GM23248 (cell line): ENCODE results near the gene LRIG1. TPM values are rescaled to one million over a fixed set of nuclear protein-coding genes. Genes with fewer than 3 reads are reported as not detected.

Experiments
- DNase-seq: peaks from one replicate; pipeline ENCODE4 v3.0.0-alpha.2; 2015
- H2AFZ ChIP-seq: fragments of 200-600 bp; sonication (generic); 2 replicates; pipeline ENCODE4 v1.6.1; 2016; ENCODE audit warnings: antibody characterized with exemption
- H3F3A ChIP-seq: fragments of 200-600 bp; sonication (generic); 2 replicates; pipeline ENCODE4 v1.6.1; 2016; ENCODE audit warnings: mild to moderate bottlenecking, antibody characterized with exemption, mixed run types; ENCODE audit not compliant: insufficient read depth
- H3K27ac ChIP-seq: fragments of 200-600 bp; sonication (generic); 2 replicates; pipeline ENCODE4 v1.5.1; 2016; ENCODE audit warnings: mild to moderate bottlenecking
- H3K27me3 ChIP-seq: fragments of 200-600 bp; sonication (generic); replicated peaks from 2 replicates; pipeline ENCODE4 v1.6.1; 2016; ENCODE audit warnings: mild to moderate bottlenecking; ENCODE audit not compliant: insufficient read depth
- H3K36me3 ChIP-seq: fragments of 200-600 bp; sonication (generic); 2 replicates; pipeline ENCODE4 v1.6.1; 2016; ENCODE audit warnings: low read depth, mild to moderate bottlenecking
- H3K4me1 ChIP-seq: fragments of 200-600 bp; sonication (generic); 2 replicates; pipeline ENCODE4 v1.6.1; 2016; ENCODE audit warnings: mild to moderate bottlenecking; ENCODE audit not compliant: insufficient read depth
- H3K4me2 ChIP-seq: fragments of 200-600 bp; sonication (generic); one replicate; pipeline ENCODE4 v1.6.1; 2016; ENCODE audit warnings: mild to moderate bottlenecking; ENCODE audit not compliant: unreplicated experiment
- H3K4me3 ChIP-seq: fragments of 200-600 bp; sonication (generic); 2 replicates; pipeline ENCODE4 v1.5.1; 2016; ENCODE audit warnings: mild to moderate bottlenecking
- H3K79me2 ChIP-seq: fragments of 200-600 bp; sonication (generic); 2 replicates; pipeline ENCODE4 v1.6.1; 2016; ENCODE audit warnings: mild to moderate bottlenecking; ENCODE audit not compliant: insufficient read depth
- H3K9ac ChIP-seq: fragments of 200-600 bp; sonication (generic); 2 replicates; pipeline ENCODE4 v1.6.1; 2016; ENCODE audit warnings: mild to moderate bottlenecking
- H3K9me2 ChIP-seq: fragments of 200-600 bp; sonication (generic); 2 replicates; pipeline ENCODE4 v1.6.1; 2016; ENCODE audit warnings: mixed run types, mild to moderate bottlenecking, moderate library complexity; ENCODE audit not compliant: insufficient read depth
- H3K9me3 ChIP-seq: fragments of 200-600 bp; sonication (generic); one replicate; pipeline ENCODE4 v1.6.1; 2017; ENCODE audit warnings: low read depth
- H4K20me1 ChIP-seq: fragments of 200-600 bp; sonication (generic); 2 replicates; pipeline ENCODE4 v1.6.0; 2016; ENCODE audit not compliant: insufficient read depth
- EZH2 ChIP-seq: fragments of 200-600 bp; sonication (generic); IDR thresholded peaks from 2 replicates; pipeline ENCODE4 v1.6.1; 2018; ENCODE audit warnings: antibody characterized with exemption, mild to moderate bottlenecking; ENCODE audit not compliant: insufficient read depth, poor library complexity, severe bottlenecking
- EZH2phosphoT487 ChIP-seq: fragments of 200-600 bp; sonication (generic); IDR thresholded peaks from 2 replicates; pipeline ENCODE4 v1.6.1; 2018; ENCODE audit warnings: antibody characterized with exemption, moderate library complexity, mild to moderate bottlenecking, low read depth; ENCODE audit not compliant: insufficient read depth
- WGBS, 2 experiments: methylation state at CpG; one replicate each; pipeline ENCODE4 v1.1.6; 2015 to 2017; ENCODE audit warnings: low lambda C conversion rate in 2 of 2, low coverage in 1 of 2; ENCODE audit errors: missing lambda C conversion rate in 2 of 2; 5-methylcytosine and 5-hydroxymethylcytosine counted together
- in situ Hi-C: fragments of 300-500 bp; cut with MboI; formaldehyde crosslinking; loops from 2 replicates; pipeline ENCODE4 v1.15.0; 2020
- polyA plus RNA-seq: library from polyadenylated mRNA; unstranded; fragments of >200 nt; fragmentation: Nextera tagmentation; extraction: Ambion mirVana; gene quantifications from 2 replicates; pipeline ENCODE4 v1.2.1, GENCODE V29; 2016
- total RNA-seq: library from RNA; depleted of rRNA; stranded (reverse); fragments of >200 nt; shearing (Covaris generic); gene quantifications from 2 replicates; pipeline ENCODE4 v1.2.3, GENCODE V29; 2014

LRIG1 gene
- total and polyA plus RNA-seq, 2 experiments from 2014 or later = 3.1 to 6.5 TPM

- WGBS, 2 experiments = 50 to 54% methylated on average over 13 of the region's 13 CpGs
- in situ Hi-C loops = no loop called here
- TF ChIP-seq EZH2 (no peak), EZH2phosphoT487 (no peak)
These were observed 104.6 kb downstream of the LRIG1 start for GRCh38 chr3:66396161-66396760.

DNA sequence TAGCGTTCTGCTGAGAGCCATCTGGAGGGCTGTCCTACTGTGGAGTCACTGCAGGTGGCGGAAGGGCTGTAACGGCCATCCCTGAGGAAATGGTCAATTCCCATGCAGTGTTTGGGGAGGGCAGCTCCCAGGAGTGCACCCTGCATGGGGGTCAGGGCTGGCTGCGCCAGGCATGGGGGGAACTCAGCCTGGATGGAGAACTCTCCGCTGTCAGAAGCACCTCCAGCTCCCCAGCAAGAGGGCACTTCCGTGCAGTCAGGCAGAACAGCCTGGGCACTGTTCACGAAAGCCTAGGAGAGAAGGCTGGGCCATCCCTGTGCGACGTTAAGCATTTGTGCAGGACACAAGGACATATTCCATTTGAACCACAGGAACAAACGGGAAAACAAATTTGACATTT, 105.2 kb downstream of the LRIG1 start:
- Histone ChIP-seq H3K27ac (no peak overlapping the region), H3K4me1 (peaks cover 18% of the 10 kb centered on the region), H4K20me1 (no peaks in the 10 kb centered on the region), H2AFZ (no peak overlapping the region), H3K27me3 (no peaks in the 10 kb centered on the region), H3K4me3 (no peak overlapping the region), H3K4me2 (no peak overlapping the region), H3F3A (peaks cover 6% of the 10 kb centered on the region; the same call in 1 of the 2 replicates), H3K9ac (no peak overlapping the region), H3K9me3 (no peaks in the 10 kb centered on the region), H3K36me3 (no peaks in the 10 kb centered on the region), H3K79me2 (no peaks in the 10 kb centered on the region), H3K9me2 (no peaks in the 10 kb centered on the region)
- no peak for DNase-seq
- WGBS, 2 experiments = 92 to 96% methylated on average over 10 of the region's 10 CpGs
- no peak for TF ChIP-seq EZH2phosphoT487
- no peak for TF ChIP-seq EZH2
- in situ Hi-C loops = no loop called here

More at GRCh38 chr3:66396161-66396760, 104.6 kb downstream of the LRIG1 start:
- H3K4me1 ChIP-seq = peaks cover 18% of the 10 kb centered on the region
- H3K27ac ChIP-seq = no peak overlapping the region
- no peak overlapping the region for H3K4me2 ChIP-seq
- H2AFZ ChIP-seq = no peak overlapping the region
- DNase-seq = peak; percentile 45
- H3K4me3 ChIP-seq = no peak overlapping the region
- no peaks in the 10 kb centered on the region for H3K9me2 ChIP-seq
- H3K9me3 ChIP-seq = no peaks in the 10 kb centered on the region
- H3K79me2 ChIP-seq = no peaks in the 10 kb centered on the region
- H3K36me3 ChIP-seq = no peaks in the 10 kb centered on the region
- no peaks in the 10 kb centered on the region for H3K27me3 ChIP-seq
- peaks cover 6% of the 10 kb centered on the region; the same call in 1 of the 2 replicates for H3F3A ChIP-seq
- no peak overlapping the region for H3K9ac ChIP-seq
- H4K20me1 ChIP-seq = no peaks in the 10 kb centered on the region

DNA sequence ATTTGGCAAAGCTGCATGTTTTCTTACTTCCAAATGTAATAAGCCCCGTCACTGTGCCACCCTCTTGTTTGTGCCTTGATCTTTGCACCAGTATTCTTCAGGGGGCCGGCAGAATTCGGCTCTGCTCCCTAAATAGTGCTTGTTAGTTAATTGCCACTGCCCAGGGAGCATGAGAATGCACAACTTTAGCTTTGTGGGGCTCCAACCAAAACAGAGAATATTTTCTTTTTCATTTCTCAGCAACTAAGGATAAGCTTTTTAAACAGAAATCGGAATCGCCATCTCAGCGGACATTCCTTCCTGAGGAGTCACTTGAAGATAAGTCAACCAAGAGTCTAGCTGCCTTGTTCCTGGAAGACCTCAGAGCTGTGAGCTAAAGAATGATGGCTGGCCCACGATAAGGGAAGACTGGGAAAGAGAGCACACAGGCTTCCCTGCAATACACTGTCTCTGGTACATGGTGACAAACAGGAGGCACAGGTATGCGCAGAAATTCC, 106.0 kb downstream of the LRIG1 start:
- WGBS, 2 experiments = 14 to 18% methylated on average over 8 of the region's 8 CpGs
- DNase-seq = peak; percentile 67
- peak overlapping the region; percentile 55 for H3K4me2 ChIP-seq
- in situ Hi-C loops = no loop called here
- peaks cover 6% of the 10 kb centered on the region; the same call in 1 of the 2 replicates for H3F3A ChIP-seq
- no peaks in the 10 kb centered on the region for H3K9me2 ChIP-seq
- H3K36me3 ChIP-seq = no peaks in the 10 kb centered on the region
- peak overlapping the region; percentile 39; the same call in 1 of the 2 replicates for H3K4me3 ChIP-seq
- H3K27me3 ChIP-seq = no peaks in the 10 kb centered on the region
- no peaks in the 10 kb centered on the region for H4K20me1 ChIP-seq
- no peaks in the 10 kb centered on the region for H3K9me3 ChIP-seq
- TF ChIP-seq EZH2 (no peak), EZH2phosphoT487 (no peak)
- H3K9ac ChIP-seq = no peak overlapping the region
- H3K79me2 ChIP-seq = no peaks in the 10 kb centered on the region
- peak overlapping the region; percentile 53 for H2AFZ ChIP-seq
- peaks cover 18% of the 10 kb centered on the region for H3K4me1 ChIP-seq
- H3K27ac ChIP-seq = peak overlapping the region; percentile 13

DNA sequence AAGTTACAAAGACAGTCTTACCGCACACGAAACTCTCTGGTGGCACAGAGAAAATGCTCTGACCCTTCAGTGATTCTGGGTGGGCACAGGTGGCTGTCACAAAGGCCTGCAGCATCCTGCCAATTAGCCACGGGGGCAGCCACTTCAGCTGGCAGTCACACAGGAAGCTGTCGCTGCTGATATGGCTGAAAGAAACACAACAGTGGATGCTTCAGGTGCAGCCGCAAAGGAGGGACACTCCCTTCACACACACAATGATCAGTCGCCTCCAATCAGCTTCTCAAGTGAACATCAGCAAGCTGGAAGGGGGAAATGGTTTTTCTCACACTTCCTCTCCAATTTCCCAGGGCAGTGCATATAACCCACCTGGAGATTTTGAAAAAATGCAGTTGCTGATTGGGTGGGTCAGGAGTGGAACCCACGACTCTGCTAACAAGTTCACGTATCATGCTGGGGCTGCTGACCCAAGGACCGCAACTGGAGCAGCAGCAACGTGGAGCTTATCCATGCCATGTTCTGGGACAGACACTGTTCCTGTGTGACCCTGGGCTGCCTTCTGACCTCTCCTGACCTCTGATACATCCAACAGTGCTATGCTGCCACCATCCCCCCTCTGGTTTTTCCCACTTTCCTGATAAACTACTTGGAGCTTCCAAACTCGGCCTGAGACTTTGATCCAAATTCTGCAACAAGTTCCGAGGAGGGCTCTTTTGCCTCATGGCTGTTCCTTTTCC, 106.6 kb downstream of the LRIG1 start:
- Histone ChIP-seq H3K27ac (peak overlapping the region; percentile 13; the same call in 1 of the 2 replicates), H3K9me3 (no peaks in the 10 kb centered on the region), H3K4me3 (peak overlapping the region; percentile 39; the same call in 1 of the 2 replicates), H3K27me3 (no peaks in the 10 kb centered on the region), H3K79me2 (no peaks in the 10 kb centered on the region), H3K9ac (no peak overlapping the region), H3K9me2 (no peaks in the 10 kb centered on the region), H3F3A (peaks cover 6% of the 10 kb centered on the region; the same call in 1 of the 2 replicates), H3K4me2 (peak overlapping the region; percentile 55), H3K4me1 (peaks cover 18% of the 10 kb centered on the region), H3K36me3 (no peaks in the 10 kb centered on the region; the same call in 1 of the 2 replicates), H2AFZ (peak overlapping the region; percentile 53; the same call in 1 of the 2 replicates), H4K20me1 (no peaks in the 10 kb centered on the region)
- TF ChIP-seq EZH2 (no peak), EZH2phosphoT487 (no peak)
- whole genome bisulfite sequencing, 2 experiments = 77 to 82% methylated on average over 12 of the region's 12 CpGs
- in situ Hi-C loops = no loop called here
- no peak for DNase-seq
